Endodermal cell (in vitro differentiated cells): ENCODE results near the gene PRRT1B. TPM values are rescaled to one million over a fixed set of nuclear protein-coding genes. Genes with fewer than 3 reads are reported as not detected.

Source experiments
- DNase-seq: peaks from one replicate; pipeline ENCODE4 v3.0.0-alpha.2; 2017
- H3K27ac ChIP-seq: 2 replicates; pipeline ENCODE4 v1.5.1; 2013; ENCODE audit warnings: mild to moderate bottlenecking, low read depth, low read length, moderate library complexity
- H3K27me3 ChIP-seq: 2 replicates; pipeline ENCODE4 v1.6.1; 2013; ENCODE audit warnings: mild to moderate bottlenecking, low read length, moderate library complexity; ENCODE audit not compliant: insufficient read depth, control insufficient read depth, poor library complexity, severe bottlenecking
- H3K36me3 ChIP-seq: 2 replicates; pipeline ENCODE4 v1.7.0; 2013; ENCODE audit warnings: mild to moderate bottlenecking, low read length, moderate library complexity; ENCODE audit not compliant: control insufficient read depth, insufficient read depth
- H3K4me1 ChIP-seq: one replicate; pipeline ENCODE4 v1.7.0; 2013; ENCODE audit warnings: low read length; ENCODE audit not compliant: control insufficient read depth, insufficient read depth
- H3K4me3 ChIP-seq: 2 replicates; pipeline ENCODE4 v1.5.1; 2013; ENCODE audit warnings: mild to moderate bottlenecking, low read length, moderate library complexity
- H3K9ac ChIP-seq: 2 replicates; pipeline ENCODE4 v1.6.1; 2013; ENCODE audit warnings: mild to moderate bottlenecking, low read length, moderate library complexity; ENCODE audit not compliant: poor library complexity, severe bottlenecking; ENCODE audit errors: extremely low read depth
- H3K9me3 ChIP-seq: 2 replicates; pipeline ENCODE4 v1.6.1; 2013; ENCODE audit warnings: mild to moderate bottlenecking, low read length, moderate library complexity; ENCODE audit not compliant: control insufficient read depth
- H3K27ac Mint-ChIP-seq: 2 replicates; pipeline ENCODE4 v1.8.0; 2020; ENCODE audit warnings: mixed read lengths
- H3K27me3 Mint-ChIP-seq: 2 replicates; pipeline ENCODE4 v1.8.0; 2021; ENCODE audit warnings: mild to moderate bottlenecking, mixed read lengths; ENCODE audit not compliant: insufficient read depth
- H3K36me3 Mint-ChIP-seq: 2 replicates; pipeline ENCODE4 v1.8.0; 2020; ENCODE audit warnings: low read depth, mixed read lengths
- H3K4me1 Mint-ChIP-seq: 2 replicates; pipeline ENCODE4 v1.8.0; 2020; ENCODE audit warnings: mixed read lengths
- H3K4me3 Mint-ChIP-seq: 2 replicates; pipeline ENCODE4 v1.8.0; 2020; ENCODE audit warnings: mild to moderate bottlenecking, moderate library complexity, mixed read lengths
- H3K9me3 Mint-ChIP-seq: 2 replicates; pipeline ENCODE4 v1.8.0; 2020; ENCODE audit warnings: mild to moderate bottlenecking, mixed read lengths
- CTCF ChIP-seq: fragments of 200-600 bp; sonication (generic); conservative IDR thresholded peaks from 2 replicates; pipeline ENCODE4 v1.5.0; 2021; ENCODE audit warnings: antibody characterized with exemption, mild to moderate bottlenecking
- WGBS, 2 experiments: methylation state at CpG; one replicate each; pipeline versions ENCODE4 v1.1.5 to v1.1.7; 2013; ENCODE audit warnings: missing lambda C conversion rate in 2 of 2, mixed read lengths in 1 of 2; ENCODE audit not compliant: insufficient coverage in 1 of 2, insufficient read length in 1 of 2; 5-methylcytosine and 5-hydroxymethylcytosine counted together
- total RNA-seq, 2 donors: library from RNA; stranded (reverse); fragmentation: NEBNext Ultra II Directional in 1 of 2; extraction: Animal tissue kit (Norgen Biotek cat#: 25700) in 1 of 2; gene quantifications; 2 replicates in 1 of 2; 3 replicates in 1 of 2; pipeline ENCODE4 v1.2.1, GENCODE V29; 2021

The PRRT1B gene
- total RNA-seq, 2 donors from 2014 or later: 42.9 to 71.4 TPM

- H3K27ac Mint-ChIP-seq: peak overlapping the region; percentile 85
- peaks cover 5% of the 10 kb centered on the region for H3K4me1 Mint-ChIP-seq
These were observed 17.0 kb downstream of the PRRT1B start for GRCh38 chr9:131562032-131562959.

GRCh38 chr9:131565369-131565768, 20.0 kb downstream of the PRRT1B start:
- Mint-ChIP-seq H3K4me3 (no peak overlapping the region), H3K36me3 (peaks cover 41% of the 10 kb centered on the region), H3K9me3 (peaks cover 45% of the 10 kb centered on the region), H3K4me1 (peaks cover 5% of the 10 kb centered on the region), H3K27me3 (no peaks in the 10 kb centered on the region), H3K27ac (no peak overlapping the region)
- H3K27me3 ChIP-seq: no peaks in the 10 kb centered on the region
- 91% methylated on average over 5 of the region's 5 CpGs; no CpG with 5 or more reads in 1 of the 2 experiments for WGBS, 2 experiments
- H3K9ac ChIP-seq: no peak overlapping the region
- H3K27ac ChIP-seq: no peak overlapping the region
- peaks cover 12% of the 10 kb centered on the region for H3K9me3 ChIP-seq
- no peaks in the 10 kb centered on the region for H3K4me1 ChIP-seq
- no peak for DNase-seq
- H3K36me3 ChIP-seq: no peaks in the 10 kb centered on the region
- no peak overlapping the region for H3K4me3 ChIP-seq
- no peak for TF ChIP-seq CTCF

More at GRCh38 chr9:131562032-131562959, 17.0 kb downstream of the PRRT1B start:
- H3K4me3 Mint-ChIP-seq: no peak overlapping the region
- Histone ChIP-seq H3K36me3 (no peaks in the 10 kb centered on the region), H3K9ac (no peak overlapping the region), H3K27ac (no peak overlapping the region), H3K9me3 (peaks cover 17% of the 10 kb centered on the region), H3K4me3 (no peak overlapping the region), H3K27me3 (no peaks in the 10 kb centered on the region), H3K4me1 (no peaks in the 10 kb centered on the region)
- WGBS, 2 experiments: 75 to 90% methylated on average over 5 to 8 of the region's 9 CpGs
- no peak for TF ChIP-seq CTCF
- no peaks in the 10 kb centered on the region for H3K27me3 Mint-ChIP-seq
- DNase-seq: peak; percentile 40
- H3K36me3 Mint-ChIP-seq: peaks cover 48% of the 10 kb centered on the region
- peaks cover 49% of the 10 kb centered on the region for H3K9me3 Mint-ChIP-seq

- no peaks in the 10 kb centered on the region for H3K27me3 Mint-ChIP-seq
- WGBS, 2 experiments: 100% methylated on average over 3 of the region's 3 CpGs; no CpG with 5 or more reads in 1 of the 2 experiments
- no peak for TF ChIP-seq CTCF
- no peak for DNase-seq
- Histone ChIP-seq H3K36me3 (no peaks in the 10 kb centered on the region), H3K9me3 (peaks cover 7% of the 10 kb centered on the region), H3K4me3 (no peak overlapping the region), H3K27ac (no peak overlapping the region), H3K4me1 (no peaks in the 10 kb centered on the region), H3K9ac (no peak overlapping the region), H3K27me3 (no peaks in the 10 kb centered on the region)
- H3K9me3 Mint-ChIP-seq: peaks cover 39% of the 10 kb centered on the region
- H3K27ac Mint-ChIP-seq: no peak overlapping the region
- H3K4me1 Mint-ChIP-seq: peaks cover 5% of the 10 kb centered on the region
- H3K36me3 Mint-ChIP-seq: peaks cover 40% of the 10 kb centered on the region
- H3K4me3 Mint-ChIP-seq: no peak overlapping the region
These were observed 20.8 kb downstream of the PRRT1B start for GRCh38 chr9:131566158-131566557.
